ENCODE data around the gene GPR68. TPM values are rescaled to one million over a fixed set of nuclear protein-coding genes. Genes with fewer than 3 reads are reported as not detected.

The GPR68 gene
- total RNA-seq, 1 experiment from 2014 or later, result 0.28 TPM

DNA sequence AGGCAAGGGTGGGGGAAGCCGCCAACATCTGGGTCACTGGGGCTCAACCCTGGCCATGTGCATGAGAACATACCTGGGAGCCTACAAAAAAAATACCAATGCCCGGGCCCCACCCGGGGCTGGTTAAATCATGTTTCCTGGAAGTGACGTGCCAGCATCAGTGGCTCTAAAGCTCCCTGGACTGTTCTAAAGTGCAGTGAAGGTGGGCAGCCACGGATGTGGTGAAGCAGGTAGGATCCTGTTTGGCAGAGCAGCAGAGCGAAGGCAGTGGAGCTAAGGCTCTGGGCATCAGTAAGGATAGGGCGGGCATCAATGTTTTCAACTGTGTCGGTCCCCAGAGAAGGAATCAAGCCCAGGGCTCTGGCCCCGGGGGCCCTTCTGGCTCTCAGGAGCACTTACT lies 525 bp upstream of the GPR68 start:
- TF ChIP-seq, protein P1, sequence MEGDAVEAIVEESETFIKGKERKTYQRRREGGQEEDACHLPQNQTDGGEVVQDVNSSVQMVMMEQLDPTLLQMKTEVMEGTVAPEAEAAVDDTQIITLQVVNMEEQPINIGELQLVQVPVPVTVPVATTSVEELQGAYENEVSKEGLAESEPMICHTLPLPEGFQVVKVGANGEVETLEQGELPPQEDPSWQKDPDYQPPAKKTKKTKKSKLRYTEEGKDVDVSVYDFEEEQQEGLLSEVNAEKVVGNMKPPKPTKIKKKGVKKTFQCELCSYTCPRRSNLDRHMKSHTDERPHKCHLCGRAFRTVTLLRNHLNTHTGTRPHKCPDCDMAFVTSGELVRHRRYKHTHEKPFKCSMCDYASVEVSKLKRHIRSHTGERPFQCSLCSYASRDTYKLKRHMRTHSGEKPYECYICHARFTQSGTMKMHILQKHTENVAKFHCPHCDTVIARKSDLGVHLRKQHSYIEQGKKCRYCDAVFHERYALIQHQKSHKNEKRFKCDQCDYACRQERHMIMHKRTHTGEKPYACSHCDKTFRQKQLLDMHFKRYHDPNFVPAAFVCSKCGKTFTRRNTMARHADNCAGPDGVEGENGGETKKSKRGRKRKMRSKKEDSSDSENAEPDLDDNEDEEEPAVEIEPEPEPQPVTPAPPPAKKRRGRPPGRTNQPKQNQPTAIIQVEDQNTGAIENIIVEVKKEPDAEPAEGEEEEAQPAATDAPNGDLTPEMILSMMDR (IDR thresholded peaks at IDR 0.05), result no peak
- TF ChIP-seq SIN3A (IDR thresholded peaks at IDR 0.05; ENCODE audit: borderline replicate concordance, insufficient read depth, low read depth, low read length) (no peak), POLR2AphosphoS5 (IDR thresholded peaks at IDR 0.05; ENCODE audit: low read depth, low read length) (no peak), TCF7L2 (IDR thresholded peaks at IDR 0.05; ENCODE audit: low read depth, low read length) (no peak)
- TF ChIP-seq, protein P2, sequence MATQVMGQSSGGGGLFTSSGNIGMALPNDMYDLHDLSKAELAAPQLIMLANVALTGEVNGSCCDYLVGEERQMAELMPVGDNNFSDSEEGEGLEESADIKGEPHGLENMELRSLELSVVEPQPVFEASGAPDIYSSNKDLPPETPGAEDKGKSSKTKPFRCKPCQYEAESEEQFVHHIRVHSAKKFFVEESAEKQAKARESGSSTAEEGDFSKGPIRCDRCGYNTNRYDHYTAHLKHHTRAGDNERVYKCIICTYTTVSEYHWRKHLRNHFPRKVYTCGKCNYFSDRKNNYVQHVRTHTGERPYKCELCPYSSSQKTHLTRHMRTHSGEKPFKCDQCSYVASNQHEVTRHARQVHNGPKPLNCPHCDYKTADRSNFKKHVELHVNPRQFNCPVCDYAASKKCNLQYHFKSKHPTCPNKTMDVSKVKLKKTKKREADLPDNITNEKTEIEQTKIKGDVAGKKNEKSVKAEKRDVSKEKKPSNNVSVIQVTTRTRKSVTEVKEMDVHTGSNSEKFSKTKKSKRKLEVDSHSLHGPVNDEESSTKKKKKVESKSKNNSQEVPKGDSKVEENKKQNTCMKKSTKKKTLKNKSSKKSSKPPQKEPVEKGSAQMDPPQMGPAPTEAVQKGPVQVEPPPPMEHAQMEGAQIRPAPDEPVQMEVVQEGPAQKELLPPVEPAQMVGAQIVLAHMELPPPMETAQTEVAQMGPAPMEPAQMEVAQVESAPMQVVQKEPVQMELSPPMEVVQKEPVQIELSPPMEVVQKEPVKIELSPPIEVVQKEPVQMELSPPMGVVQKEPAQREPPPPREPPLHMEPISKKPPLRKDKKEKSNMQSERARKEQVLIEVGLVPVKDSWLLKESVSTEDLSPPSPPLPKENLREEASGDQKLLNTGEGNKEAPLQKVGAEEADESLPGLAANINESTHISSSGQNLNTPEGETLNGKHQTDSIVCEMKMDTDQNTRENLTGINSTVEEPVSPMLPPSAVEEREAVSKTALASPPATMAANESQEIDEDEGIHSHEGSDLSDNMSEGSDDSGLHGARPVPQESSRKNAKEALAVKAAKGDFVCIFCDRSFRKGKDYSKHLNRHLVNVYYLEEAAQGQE (IDR thresholded peaks at IDR 0.05; ENCODE audit: insufficient read depth in 1 of 2, low read depth in 2 of 2, low read length in 1 of 2), result no peak
- Histone ChIP-seq H3K9me3 (ENCODE audit: control insufficient read depth, insufficient read depth, low read depth, low read length) (no peaks in the 10 kb centered on the region), H3K27me3 (ENCODE audit: control insufficient read depth, insufficient read depth, low read length) (no peaks in the 10 kb centered on the region), H3K36me3 (ENCODE audit: control insufficient read depth, insufficient read depth, low read length) (no peaks in the 10 kb centered on the region), H3K4me3 (ENCODE audit: low read depth in 2 of 2, low read length in 2 of 2) (no peak overlapping the region), H3K4me1 (ENCODE audit: control insufficient read depth, insufficient read depth, low read length) (no peaks in the 10 kb centered on the region), H3K27ac (ENCODE audit: low read length) (no peak overlapping the region)
- in situ Hi-C loops (cut with HindIII; ENCODE audit: low pct_unique_long_range_greater_than_20kb, low sequenced_read_pairs) (no loop called here), intact Hi-C loops (cut with micrococcal nuclease; ENCODE audit: unreplicated experiment) (no loop called here)
- DNase-seq (ENCODE audit: low read depth, low spot score), result no peak
- POLR2A ChIA-PET, result no interaction called here
- no TSS peak for BruUV-seq (replicated peaks)
- no peak for ATAC-seq
- CTCF ChIA-PET, result no interaction called here

DNA sequence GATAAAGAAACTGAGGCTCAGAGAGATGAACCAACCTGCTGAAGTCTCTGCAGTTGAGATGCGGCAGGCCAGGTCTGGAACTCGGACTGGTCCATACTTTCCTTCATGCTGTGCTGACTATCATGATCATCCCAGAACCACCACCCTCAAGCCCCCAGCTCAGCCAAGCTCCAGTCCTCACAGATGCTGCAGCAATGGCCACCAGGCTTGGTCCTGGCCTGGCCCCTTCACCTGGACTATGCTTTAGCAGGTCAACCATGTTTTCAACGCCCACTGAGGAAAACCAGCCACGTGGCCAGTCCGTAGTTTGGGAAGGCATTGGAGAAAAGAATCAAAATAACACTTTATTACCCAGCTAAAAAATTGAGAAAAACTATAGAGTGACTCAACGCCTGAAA lies 1.4 kb downstream of the GPR68 start:
- ChIA-PET CTCF (no interaction called here), POLR2A (no interaction called here)
- DNase-seq (ENCODE audit: low read depth, low spot score) (no peak), ATAC-seq (no peak)
- Histone ChIP-seq H3K27ac (ENCODE audit: low read length) (no peak overlapping the region), H3K27me3 (ENCODE audit: control insufficient read depth, insufficient read depth, low read length) (no peaks in the 10 kb centered on the region; the same call in 1 of the 2 replicates), H3K4me3 (ENCODE audit: low read depth in 2 of 2, low read length in 2 of 2) (no peak overlapping the region), H3K4me1 (ENCODE audit: control insufficient read depth, insufficient read depth, low read length) (no peaks in the 10 kb centered on the region), H3K36me3 (ENCODE audit: control insufficient read depth, insufficient read depth, low read length) (no peaks in the 10 kb centered on the region), H3K9me3 (ENCODE audit: control insufficient read depth, insufficient read depth, low read depth, low read length) (no peaks in the 10 kb centered on the region)
- TF ChIP-seq, protein P1 (IDR thresholded peaks at IDR 0.05), result no peak
- TF ChIP-seq POLR2AphosphoS5 (IDR thresholded peaks at IDR 0.05; ENCODE audit: low read depth, low read length) (no peak), TCF7L2 (IDR thresholded peaks at IDR 0.05; ENCODE audit: low read depth, low read length) (no peak), SIN3A (IDR thresholded peaks at IDR 0.05; ENCODE audit: borderline replicate concordance, insufficient read depth, low read depth, low read length) (no peak)
- TF ChIP-seq, protein P2 (IDR thresholded peaks at IDR 0.05; ENCODE audit: insufficient read depth in 1 of 2, low read depth in 2 of 2, low read length in 1 of 2), result no peak
- no TSS peak for BruUV-seq (replicated peaks)
- in situ Hi-C loops (cut with HindIII; ENCODE audit: low pct_unique_long_range_greater_than_20kb, low sequenced_read_pairs), result no loop called here
- intact Hi-C loops (cut with micrococcal nuclease; ENCODE audit: unreplicated experiment), result no loop called here

Measured in Panc1 (cell line).